GM06990 (cell line): Measurements from ENCODE around the gene LMF2.

ENCODE experiments used
- DNase-seq: peaks from one replicate; pipeline ENCODE4 v3.0.0-alpha.2; 2011; ENCODE audit not compliant: insufficient read length; ENCODE audit errors: extremely low read depth
- H3K27me3 ChIP-seq: replicated peaks from 2 replicates; pipeline ENCODE4 v1.6.0; 2011; ENCODE audit warnings: low read length; ENCODE audit not compliant: control insufficient read depth, insufficient read depth
- H3K36me3 ChIP-seq: 2 replicates; pipeline ENCODE4 v1.5.1; 2011; ENCODE audit warnings: low read length; ENCODE audit not compliant: control insufficient read depth, insufficient read depth
- H3K4me3 ChIP-seq: replicated peaks from 2 replicates; pipeline ENCODE4 v1.5.1; 2011; ENCODE audit warnings: low read depth, mild to moderate bottlenecking, control low read depth, low read length
- CTCF ChIP-seq: IDR thresholded peaks from 2 replicates; pipeline ENCODE4 v1.5.1; 2011; ENCODE audit warnings: low read length, control low read depth, mild to moderate bottlenecking, inconsistent platforms; ENCODE audit not compliant: insufficient read depth, poor library complexity, severe bottlenecking

The LMF2 gene

GRCh38 chr22:50465066-50465930 is 42.2 kb downstream of the LMF2 start:
- no peaks in the 10 kb centered on the region for H3K27me3 ChIP-seq
- no peak for TF ChIP-seq CTCF
- peaks cover 58% of the 10 kb centered on the region for H3K36me3 ChIP-seq
- no peak overlapping the region for H3K4me3 ChIP-seq
- no peak for DNase-seq

- Histone ChIP-seq H3K4me3 (no peak overlapping the region), H3K27me3 (no peaks in the 10 kb centered on the region), H3K36me3 (peaks cover 65% of the 10 kb centered on the region)
- DNase-seq = no peak
- no peak for TF ChIP-seq CTCF
Observed at GRCh38 chr22:50464451-50464850, 43.1 kb downstream of the LMF2 start.

GRCh38 chr22:50463188-50463900 is 44.2 kb downstream of the LMF2 start:
- no peak for DNase-seq
- no peaks in the 10 kb centered on the region for H3K27me3 ChIP-seq
- H3K36me3 ChIP-seq = peaks cover 73% of the 10 kb centered on the region
- no peak for TF ChIP-seq CTCF
- H3K4me3 ChIP-seq = no peak overlapping the region

GRCh38 chr22:50461979-50462540 is 45.4 kb downstream of the LMF2 start:
- DNase-seq = no peak
- H3K27me3 ChIP-seq = no peaks in the 10 kb centered on the region
- peaks cover 71% of the 10 kb centered on the region for H3K36me3 ChIP-seq
- H3K4me3 ChIP-seq = no peak overlapping the region
- TF ChIP-seq CTCF = no peak

GRCh38 chr22:50461536-50461935 is 46.0 kb downstream of the LMF2 start:
- TF ChIP-seq CTCF = no peak
- no peaks in the 10 kb centered on the region for H3K27me3 ChIP-seq
- no peak for DNase-seq
- peaks cover 70% of the 10 kb centered on the region for H3K36me3 ChIP-seq
- no peak overlapping the region for H3K4me3 ChIP-seq
